Heart left ventricle (tissue), 13 donors: Measurements from ENCODE around the gene EFHC1.

Source experiments
- CTCF ChIP-seq, 12 donors: fragments of 200-600 bp; sonication (generic) in 4 of 12; IDR thresholded peaks; one replicate each; pipeline versions ENCODE4 v1.5.0 to v1.8.0; 2018 to 2022; ENCODE audit warnings: antibody characterized with exemption in 12 of 12, mild to moderate bottlenecking in 5 of 12
- POLR2A ChIP-seq, 2 donors: fragments of 450-650 bp; IDR thresholded peaks; one replicate each; pipeline ENCODE4 v1.6.1; 2017; ENCODE audit warnings: antibody characterized with exemption in 2 of 2, mild to moderate bottlenecking in 2 of 2, moderate library complexity in 2 of 2
- donor health status: ischemic (EF 13 %, LVEDD 7.1; RV severe dilation, severe dysfunction).
- donor health status: DM: no; HTN: yes; CAD: no.
- donor health status: DM: no; HTN: no; CAD: no.
- donor health status: ischemic (EF 25% LVEDD 6.9; RV normal size, moderate dysfunction).
- donor health status: ischemic (EF 25% LVEDD 5.7; RV mildly dilated, moderate dysfunction).
- donor health status: ischemic (EF 35%, LVEDD 5.7; RV mildly dilated, moderate dysfunction).
- donor health status: nonischemic (EF 11% LVEDD 7.7; RV severe dilation, severe dysfunction).
- donor health status: DM: yes; HTN: yes; CAD: no.
- donor health status: PGD.
- donor health status: ischemic (EF 29% LVEDD 5.4; RV normal size, mild dysfunction).
- donor health status: nonischemic (EF 23%, LVEDD 6.1; RV moderate dilation, normal function).

GRCh38 chr6:52415333-52415732, 4.8 kb upstream of the EFHC1 start:
- TF ChIP-seq POLR2A (IDR thresholded peaks at IDR 0.05): no peak
- TF ChIP-seq CTCF (IDR thresholded peaks at IDR 0.05): no peak
